C1 segment of cervical spinal cord (tissue), 14 donors: ENCODE measurements around the gene DDTL.

ENCODE experiments used
- DNase-seq, 14 donors: peaks; one replicate each; lab custom pipeline; 2025; lab: John Stamatoyannopoulos, UW

DDTL gene

GRCh38 chr22:24006207-24006913, 39.7 kb downstream of the DDTL start:
- no peak for DNase-seq

- DNase-seq: no peak
Measured at GRCh38 chr22:24006914-24007214, 40.2 kb downstream of the DDTL start.

- DNase-seq: no peak
Measured at GRCh38 chr22:24007253-24008021, 40.7 kb downstream of the DDTL start.

GRCh38 chr22:24008022-24008283, 41.3 kb downstream of the DDTL start:
- no peak for DNase-seq

GRCh38 chr22:24008381-24009226, 41.9 kb downstream of the DDTL start:
- DNase-seq: no peak

- no peak for DNase-seq
Measured at GRCh38 chr22:24009227-24010017, 42.7 kb downstream of the DDTL start.

- DNase-seq: no peak
Measured at GRCh38 chr22:24010018-24010391, 43.3 kb downstream of the DDTL start.

GRCh38 chr22:24011735-24012068, 45.0 kb downstream of the DDTL start:
- peak in 1 of 14 donors; percentile 56 for DNase-seq

GRCh38 chr22:24016156-24016555, 49.5 kb downstream of the DDTL start:
- DNase-seq: no peak

- no peak for DNase-seq
Measured at GRCh38 chr22:24021304-24021703, 54.6 kb downstream of the DDTL start.
